GM21515 (cell line): ENCODE measurements around the gene ZNF70.
"Not testable (repeated sequence)": the region's sequence is repeated elsewhere in the genome, so short reads cannot be mapped to it uniquely, and the experiment has no call there.

Experiments
- ATAC-seq: cut with Tn5 transposase; IDR thresholded peaks from one replicate; pipeline ENCODE4 v1.9.1; 2021; ENCODE audit not compliant: unreplicated experiment

The ZNF70 gene

GRCh38 chr22:23760056-23760455 is 9.1 kb upstream of the ZNF70 start:
- ATAC-seq, result no peak

GRCh38 chr22:23759566-23759965 is 8.7 kb upstream of the ZNF70 start:
- ATAC-seq, result no peak

- no peak for ATAC-seq
Observed at GRCh38 chr22:23756891-23757290, 6.0 kb upstream of the ZNF70 start.

GRCh38 chr22:23755711-23756110 is 4.8 kb upstream of the ZNF70 start:
- no peak for ATAC-seq

GRCh38 chr22:23754980-23755636 is 4.2 kb upstream of the ZNF70 start:
- no peak for ATAC-seq

GRCh38 chr22:23754220-23754919 is 3.5 kb upstream of the ZNF70 start, which contains the start of gene VPREB3:
Gene VPREB3 (minus strand): TSS chr22:23754425. CDS start chr22:23754363, 62 bp downstream.
- no peak for ATAC-seq

- no peak for ATAC-seq
Observed at GRCh38 chr22:23753385-23753784, 2.5 kb upstream of the ZNF70 start.

GRCh38 chr22:23752750-23753149 is 1.8 kb upstream of the ZNF70 start:
- ATAC-seq, result no peak

GRCh38 chr22:23752090-23752691 is 1.3 kb upstream of the ZNF70 start:
- ATAC-seq, result no peak

GRCh38 chr22:23751441-23751996 is 607 bp upstream of the ZNF70 start:
- ATAC-seq, result peak; percentile 6

GRCh38 chr22:23750367-23750713 is 572 bp downstream of the ZNF70 start:
- no peak for ATAC-seq

- no peak for ATAC-seq
Observed at GRCh38 chr22:23749841-23750301, 1.0 kb downstream of the ZNF70 start.

GRCh38 chr22:23745791-23746190 is 5.1 kb downstream of the ZNF70 start:
- ATAC-seq, result no peak

- no peak for ATAC-seq
Observed at GRCh38 chr22:23744485-23744884, 6.4 kb downstream of the ZNF70 start.

GRCh38 chr22:23744001-23744400 is 6.9 kb downstream of the ZNF70 start:
- no peak for ATAC-seq

- no peak for ATAC-seq
Observed at GRCh38 chr22:23743303-23743705, 7.6 kb downstream of the ZNF70 start.

- no peak for ATAC-seq
Observed at GRCh38 chr22:23742505-23743264, 8.2 kb downstream of the ZNF70 start.

- ATAC-seq, result no peak
Observed at GRCh38 chr22:23737696-23738095, 13.2 kb downstream of the ZNF70 start.

GRCh38 chr22:23728108-23728507 is 22.8 kb downstream of the ZNF70 start:
- not testable (repeated sequence) for ATAC-seq

GRCh38 chr22:23722724-23723123 is 28.2 kb downstream of the ZNF70 start:
- ATAC-seq, result no peak

GRCh38 chr22:23722160-23722559 is 28.8 kb downstream of the ZNF70 start:
- ATAC-seq, result no peak
